Skeletal muscle tissue (tissue), 4 donors: ENCODE data around the gene RBMS2. TPM values are rescaled to one million over a fixed set of nuclear protein-coding genes. Genes with fewer than 3 reads are reported as not detected.

Source experiments
- H3K27ac ChIP-seq: one replicate; pipeline ENCODE4 v1.7.0; 2013; ENCODE audit warnings: mild to moderate bottlenecking, low read depth, low read length, inconsistent platforms
- H3K27me3 ChIP-seq, 3 donors: one replicate each; pipeline ENCODE4 v1.7.0; 2013; ENCODE audit warnings: low read length in 3 of 3; ENCODE audit not compliant: control insufficient read depth in 3 of 3, insufficient read depth in 3 of 3
- H3K36me3 ChIP-seq, 3 donors: one replicate each; pipeline ENCODE4 v1.7.0; 2013; ENCODE audit warnings: low read length in 3 of 3; ENCODE audit not compliant: control insufficient read depth in 3 of 3, insufficient read depth in 3 of 3
- H3K4me1 ChIP-seq, 3 donors: one replicate each; pipeline ENCODE4 v1.7.0; 2013; ENCODE audit warnings: low read length in 3 of 3, mild to moderate bottlenecking in 3 of 3; ENCODE audit not compliant: control insufficient read depth in 3 of 3, insufficient read depth in 3 of 3
- H3K4me3 ChIP-seq, 3 donors: one replicate each; pipeline ENCODE4 v1.7.0; 2013; ENCODE audit warnings: low read length in 3 of 3
- H3K9ac ChIP-seq, 3 donors: one replicate each; pipeline ENCODE4 v1.7.0; 2013; ENCODE audit warnings: low read length in 3 of 3, mild to moderate bottlenecking in 3 of 3, moderate library complexity in 2 of 3, low read depth in 1 of 3
- H3K9me3 ChIP-seq, 3 donors: one replicate each; pipeline ENCODE4 v1.7.0; 2013; ENCODE audit warnings: low read length in 3 of 3; ENCODE audit not compliant: control insufficient read depth in 3 of 3
- total RNA-seq: library from RNA; depleted of rRNA; stranded (reverse); fragments of >200 nt; gene quantifications from one replicate; pipeline ENCODE4 v1.2.3, GENCODE V29; 2014
- donor health status: Osteomylitis.

RBMS2 gene
- total RNA-seq, 1 donor from 2014 or later = 12.5 TPM

DNA sequence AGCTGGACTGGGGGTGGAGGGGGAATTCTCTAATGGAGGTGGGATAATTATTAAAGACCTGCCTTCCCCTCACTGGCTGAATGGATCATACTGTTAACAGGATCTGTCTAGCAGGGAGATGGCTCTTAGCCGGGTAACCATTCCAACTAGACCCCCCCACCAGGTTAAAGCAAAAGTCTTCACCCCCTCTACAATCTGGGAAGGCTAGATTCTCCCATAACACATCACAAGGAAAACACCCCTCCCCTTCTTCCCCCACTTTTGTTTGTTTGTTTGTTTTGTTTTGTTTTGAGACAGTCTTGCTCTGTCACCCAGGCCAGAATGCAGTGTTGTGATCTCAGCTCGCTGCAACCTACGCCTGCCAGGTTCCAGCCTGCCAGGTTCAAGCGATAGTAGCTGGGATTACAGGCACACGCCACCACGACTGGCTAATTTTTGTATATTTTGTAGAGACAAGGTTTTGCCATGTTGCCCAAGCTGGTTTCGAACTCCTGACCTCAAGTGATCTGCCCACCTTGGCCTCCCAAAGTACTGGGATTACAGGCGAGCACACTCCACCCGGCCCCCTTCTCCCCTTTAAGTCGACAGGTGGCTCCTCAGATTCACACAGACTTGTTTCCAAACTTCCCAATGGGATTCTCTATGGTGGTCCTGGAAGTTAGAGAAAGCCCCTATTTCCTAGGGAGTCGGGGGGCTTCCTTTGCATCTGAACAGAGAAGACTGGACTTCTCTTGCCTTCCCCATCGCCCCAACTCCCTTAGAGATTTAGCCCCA, 112.0 kb downstream of the RBMS2 start:
- peaks cover 58 to 80% (median 59%) of the 10 kb centered on the region in 3 donors for H3K4me1 ChIP-seq
- no peaks in the 10 kb centered on the region for H3K9me3 ChIP-seq
- peak overlapping the region; percentile 93 for H3K27ac ChIP-seq
- no peaks in the 10 kb centered on the region for H3K27me3 ChIP-seq
- H3K4me3 ChIP-seq = peak overlapping the region; percentile 83 to 97 (median 85)
- H3K9ac ChIP-seq = peak overlapping the region; percentile 87 to 92 (median 88)
- H3K36me3 ChIP-seq = peaks cover 10 to 14% (median 12%) of the 10 kb centered on the region in 3 donors

DNA sequence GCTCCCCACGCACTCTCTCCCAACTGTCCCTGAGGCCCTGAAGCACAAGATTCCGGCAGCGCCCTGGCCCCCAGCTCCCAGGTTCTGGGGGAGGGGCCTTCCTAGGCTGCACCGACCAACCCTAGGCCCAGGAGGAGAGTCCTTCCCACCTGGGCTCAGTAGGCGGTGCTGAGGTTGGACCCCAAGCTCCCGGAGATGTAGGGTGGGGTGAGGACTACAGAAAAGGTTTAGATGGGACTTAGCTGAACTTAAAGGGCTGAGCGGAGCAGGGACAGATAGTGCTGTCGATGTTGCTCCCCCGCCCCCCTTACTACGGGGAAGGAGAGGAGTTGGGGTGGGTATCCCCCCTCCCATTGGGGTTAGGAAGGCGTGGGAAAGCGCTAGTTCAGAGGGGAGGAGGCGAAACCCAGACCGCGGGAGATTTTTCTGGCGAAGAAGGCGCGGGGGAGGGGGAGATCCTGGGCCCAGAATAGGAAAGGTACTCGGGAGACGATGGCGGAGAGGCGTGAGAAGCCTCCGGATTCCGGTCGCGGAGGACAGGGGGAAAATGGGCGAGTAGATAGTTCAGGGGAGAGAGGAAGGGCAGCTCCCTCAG, 112.7 kb downstream of the RBMS2 start:
- H3K36me3 ChIP-seq = peaks cover 17 to 20% (median 19%) of the 10 kb centered on the region in 3 donors
- H3K9me3 ChIP-seq = no peaks in the 10 kb centered on the region
- no peaks in the 10 kb centered on the region for H3K27me3 ChIP-seq
- peak overlapping the region; percentile 87 to 92 (median 88) for H3K9ac ChIP-seq
- H3K4me3 ChIP-seq = peak overlapping the region; percentile 83 to 97 (median 85)
- peak overlapping the region; percentile 93 for H3K27ac ChIP-seq
- H3K4me1 ChIP-seq = peaks cover 57 to 77% (median 64%) of the 10 kb centered on the region in 3 donors

DNA sequence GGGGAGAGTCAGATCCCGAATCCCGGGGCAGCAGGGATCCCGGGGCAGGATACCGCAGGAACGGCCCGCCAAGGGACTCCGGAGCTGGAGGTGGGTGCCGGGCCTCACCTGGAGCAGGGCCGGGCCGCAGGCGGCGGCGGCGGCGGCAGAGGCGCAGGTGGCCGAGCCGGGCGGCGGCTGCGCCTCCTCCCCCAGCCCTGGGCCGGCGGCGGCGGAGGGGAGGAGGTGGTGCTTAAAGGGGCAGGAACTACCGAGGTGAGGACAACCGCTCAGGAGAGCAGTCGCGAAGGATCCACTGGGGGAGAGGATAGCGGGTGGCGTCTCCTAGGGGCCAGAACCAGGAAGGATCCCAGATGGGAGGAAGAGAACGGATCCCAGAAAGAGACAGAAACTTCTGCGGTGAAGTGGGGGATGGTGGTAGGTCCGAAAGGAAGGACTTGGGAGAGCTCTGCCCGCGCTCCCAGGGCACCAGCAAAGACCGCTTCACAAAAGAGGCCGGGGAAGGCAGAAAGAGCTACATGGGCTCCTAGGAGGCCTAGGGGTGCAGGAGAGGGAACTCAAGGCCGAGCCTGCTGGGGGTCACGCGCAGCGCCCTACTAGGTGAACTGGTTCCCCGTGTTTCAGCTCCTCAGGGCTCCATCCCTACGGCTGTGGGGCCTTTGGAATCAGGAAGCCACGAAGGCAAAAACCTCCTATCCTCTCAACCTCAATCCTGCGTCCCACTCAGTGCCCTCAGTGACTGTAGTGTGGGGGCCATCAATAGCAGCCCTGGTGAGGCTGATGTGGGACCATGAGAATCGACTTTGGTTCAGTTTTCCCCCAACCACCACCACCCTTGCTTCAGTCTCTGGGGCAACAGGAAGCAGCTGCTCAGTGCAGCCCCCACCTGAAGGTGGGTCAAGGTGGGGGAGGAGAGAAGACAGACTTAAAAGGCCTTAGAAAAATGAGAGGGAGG, 113.5 kb downstream of the RBMS2 start:
- peaks cover 57 to 79% (median 64%) of the 10 kb centered on the region in 3 donors for H3K4me1 ChIP-seq

DNA sequence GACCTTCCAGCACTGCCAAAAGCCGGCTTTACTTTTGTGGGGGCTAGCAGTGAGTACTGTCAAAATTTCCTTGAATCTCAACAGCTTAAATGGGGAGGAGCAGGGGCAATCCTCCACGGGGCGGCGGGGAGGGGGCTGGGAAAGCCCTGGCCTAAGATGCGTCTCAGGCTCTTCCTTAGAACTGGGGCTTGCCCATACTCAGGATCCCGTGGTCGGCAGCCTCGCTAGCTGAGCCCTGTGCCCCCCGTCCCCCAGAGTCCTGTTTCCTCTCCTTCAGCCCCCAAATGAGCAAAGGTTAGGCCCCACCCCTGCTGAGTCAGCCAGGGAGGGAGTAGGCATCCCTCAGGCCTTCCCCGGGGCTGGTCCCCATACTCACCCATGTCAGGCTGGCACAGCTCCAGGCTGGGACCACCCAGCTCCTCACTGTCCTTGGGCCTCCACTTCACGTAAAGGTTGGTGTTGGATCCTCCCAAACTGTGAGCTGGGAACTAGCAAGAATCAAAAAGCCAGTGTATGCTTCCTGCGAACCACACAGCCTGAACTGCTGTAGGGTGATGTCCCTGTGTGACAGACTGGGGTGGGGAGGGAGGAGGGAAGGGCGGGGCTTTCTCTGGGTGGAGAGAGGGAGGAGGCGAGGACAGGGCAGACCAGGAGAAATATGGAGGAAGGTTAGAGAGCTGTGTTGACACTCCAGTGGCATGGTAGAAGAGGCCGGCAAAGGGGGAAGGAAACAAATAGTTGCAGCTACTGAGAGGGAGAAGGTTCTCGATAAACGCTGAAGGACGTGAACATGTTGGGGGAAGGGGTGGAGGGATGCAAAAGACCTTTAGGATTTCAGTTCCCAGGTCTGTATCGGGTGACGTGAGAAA, 114.4 kb downstream of the RBMS2 start:
- Histone ChIP-seq H3K4me1 (peaks cover 48 to 71% (median 56%) of the 10 kb centered on the region in 3 donors), H3K9ac (peak overlapping the region; percentile 87 to 92 (median 88)), H3K9me3 (no peaks in the 10 kb centered on the region), H3K4me3 (peak overlapping the region; percentile 85 to 97 (median 92)), H3K27me3 (no peaks in the 10 kb centered on the region), H3K27ac (peak overlapping the region; percentile 93), H3K36me3 (peaks cover 24 to 32% (median 30%) of the 10 kb centered on the region in 3 donors)

More for the DNA sequence above, 113.5 kb downstream of the RBMS2 start:
- peaks cover 24 to 27% (median 26%) of the 10 kb centered on the region in 3 donors for H3K36me3 ChIP-seq
- H3K27ac ChIP-seq = peak overlapping the region; percentile 93
- H3K4me3 ChIP-seq = peak overlapping the region; percentile 85 to 97 (median 92)
- H3K27me3 ChIP-seq = no peaks in the 10 kb centered on the region
- no peaks in the 10 kb centered on the region for H3K9me3 ChIP-seq
- peak overlapping the region; percentile 87 to 92 (median 88) for H3K9ac ChIP-seq

DNA sequence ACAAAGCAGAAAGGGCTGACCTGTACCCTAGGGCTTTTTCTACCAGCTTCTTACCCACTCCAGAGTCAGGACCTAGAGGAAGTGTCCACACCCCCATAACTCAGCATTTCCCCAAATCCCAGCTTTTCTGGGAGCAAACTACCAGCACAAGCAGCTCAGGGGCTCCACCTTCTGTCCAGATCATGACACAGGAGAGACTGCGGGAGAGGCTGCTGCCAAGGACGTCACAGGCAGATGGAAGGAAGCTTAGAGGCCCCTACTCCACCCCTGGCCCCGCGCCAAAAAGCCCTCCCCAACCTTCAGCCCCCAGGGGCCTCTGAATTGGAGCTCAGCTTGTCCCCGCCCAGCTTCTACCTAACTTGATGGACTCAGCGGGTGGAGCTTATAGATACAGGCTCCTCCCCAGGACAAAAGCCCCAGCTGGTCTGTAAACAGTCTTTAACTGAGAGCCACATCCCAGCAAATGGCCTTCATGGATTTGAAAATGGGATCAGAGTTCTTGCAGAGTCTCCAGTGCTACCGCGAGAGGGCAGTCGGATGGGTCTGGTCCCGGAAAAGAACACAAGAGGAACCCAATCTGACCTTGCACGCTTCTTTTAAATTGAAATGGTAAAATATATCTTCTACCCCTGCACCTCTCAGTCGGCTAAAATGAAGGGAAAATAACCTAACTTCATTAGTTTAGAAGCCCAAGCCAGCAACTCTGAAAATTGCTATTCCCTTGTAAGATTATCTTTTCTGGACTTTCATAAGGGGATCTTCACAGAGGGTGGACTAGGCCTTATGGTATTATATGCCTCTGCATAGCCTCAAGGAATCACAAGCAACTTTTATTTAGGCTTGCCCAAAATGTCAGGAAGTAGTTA, 115.3 kb downstream of the RBMS2 start:
- H3K27ac ChIP-seq = peak overlapping the region; percentile 93
- H3K9me3 ChIP-seq = no peaks in the 10 kb centered on the region
- no peaks in the 10 kb centered on the region for H3K27me3 ChIP-seq
- peaks cover 43 to 66% (median 56%) of the 10 kb centered on the region in 3 donors for H3K4me1 ChIP-seq
- H3K36me3 ChIP-seq = peaks cover 29 to 38% (median 34%) of the 10 kb centered on the region in 3 donors
- H3K9ac ChIP-seq = peak overlapping the region; percentile 87 to 92 (median 88)
- peak overlapping the region; percentile 85 to 97 (median 92) for H3K4me3 ChIP-seq

GRCh38 chr12:56637621-56638020, 116.0 kb downstream of the RBMS2 start:
- H3K27ac ChIP-seq = peak overlapping the region; percentile 93
- H3K4me3 ChIP-seq = no peak overlapping the region
- H3K36me3 ChIP-seq = peaks cover 37 to 45% (median 41%) of the 10 kb centered on the region in 3 donors
- no peaks in the 10 kb centered on the region for H3K27me3 ChIP-seq
- peaks cover 41 to 66% (median 55%) of the 10 kb centered on the region in 3 donors for H3K4me1 ChIP-seq
- H3K9ac ChIP-seq = no peak overlapping the region
- H3K9me3 ChIP-seq = no peaks in the 10 kb centered on the region

DNA sequence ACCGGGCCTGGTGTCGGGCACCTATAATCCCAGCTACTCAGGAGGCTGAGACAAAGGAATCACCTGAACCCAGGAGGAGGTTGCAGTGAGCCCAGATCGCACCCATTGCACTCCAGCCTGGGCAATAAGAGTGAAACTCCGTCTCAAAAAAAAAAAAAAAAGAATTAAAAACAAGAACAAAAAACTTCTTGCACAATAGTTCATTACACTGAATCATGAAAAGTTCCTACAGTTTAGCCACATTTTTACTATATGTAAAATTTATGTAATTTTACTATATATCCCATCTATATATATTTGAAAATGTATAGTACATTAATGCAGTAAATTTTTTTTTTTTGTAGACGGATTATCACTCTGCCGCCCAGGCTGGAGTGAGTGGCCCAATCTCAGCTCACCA, 119.6 kb downstream of the RBMS2 start:
- Histone ChIP-seq H3K4me3 (no peak overlapping the region), H3K9me3 (no peaks in the 10 kb centered on the region), H3K27me3 (no peaks in the 10 kb centered on the region), H3K4me1 (peaks cover 29 to 53% (median 44%) of the 10 kb centered on the region in 3 donors), H3K36me3 (peaks cover 61 to 65% (median 64%) of the 10 kb centered on the region in 3 donors), H3K9ac (no peak overlapping the region), H3K27ac (no peak overlapping the region)

- H3K27ac ChIP-seq = peak overlapping the region; percentile 97
- no peaks in the 10 kb centered on the region for H3K27me3 ChIP-seq
- H3K36me3 ChIP-seq = peaks cover 39 to 44% (median 43%) of the 10 kb centered on the region in 3 donors
- H3K9ac ChIP-seq = peak overlapping the region; percentile 98 to 100 (median 99)
- peak overlapping the region; percentile 95 to 100 (median 99) for H3K4me3 ChIP-seq
- H3K9me3 ChIP-seq = no peaks in the 10 kb centered on the region
- peaks cover 21 to 33% (median 31%) of the 10 kb centered on the region in 3 donors for H3K4me1 ChIP-seq
Measured at GRCh38 chr12:56644654-56645053, 123.0 kb downstream of the RBMS2 start.
